Large intestine (tissue), 3 donors: ENCODE results near the gene BTBD7. TPM values are rescaled to one million over a fixed set of nuclear protein-coding genes. Genes with fewer than 3 reads are reported as not detected.

ENCODE experiments used
- DNase-seq, 2 donors: peaks; one replicate each; pipeline versions ENCODE4 v3.0.0 to v3.0.0-alpha.2; 2013
- H3K27ac ChIP-seq: one replicate; pipeline ENCODE4 v1.5.1; 2013; ENCODE audit warnings: low read length
- H3K27me3 ChIP-seq: 2 replicates; pipeline ENCODE4 v1.6.1; 2013; ENCODE audit warnings: low read length; ENCODE audit not compliant: control insufficient read depth, insufficient read depth
- H3K36me3 ChIP-seq: 2 replicates; pipeline ENCODE4 v1.6.1; 2013; ENCODE audit warnings: low read length; ENCODE audit not compliant: control insufficient read depth, insufficient read depth
- H3K4me1 ChIP-seq: one replicate; pipeline ENCODE4 v1.6.1; 2013; ENCODE audit warnings: low read length; ENCODE audit not compliant: control insufficient read depth, insufficient read depth
- H3K4me3 ChIP-seq: one replicate; pipeline ENCODE4 v1.5.1; 2013; ENCODE audit warnings: low read length
- H3K9me3 ChIP-seq: one replicate; pipeline ENCODE4 v1.6.1; 2013; ENCODE audit warnings: mild to moderate bottlenecking, low read depth, low read length, moderate library complexity; ENCODE audit not compliant: control insufficient read depth
- WGBS: methylation state at CpG from one replicate; pipeline ENCODE4 v1.1.5; 2013; ENCODE audit warnings: low lambda C conversion rate; ENCODE audit not compliant: insufficient coverage; 5-methylcytosine and 5-hydroxymethylcytosine counted together
- polyA plus RNA-seq: library from polyadenylated mRNA; unstranded; fragments of 120-200 nt; gene quantifications from one replicate; pipeline ENCODE4 v1.2.1, GENCODE V29; 2013

BTBD7 gene
- polyA plus RNA-seq, 1 donor = 36.2 TPM

- Histone ChIP-seq H3K27ac (peak overlapping the region; percentile 62), H3K4me3 (no peak overlapping the region), H3K9me3 (no peaks in the 10 kb centered on the region), H3K36me3 (no peaks in the 10 kb centered on the region), H3K27me3 (no peaks in the 10 kb centered on the region), H3K4me1 (peaks cover 8% of the 10 kb centered on the region)
- WGBS = no CpG with 5 or more reads among the region's 1 CpG
- peak in 1 of 2 donors; percentile 70 for DNase-seq
These were observed 137.4 kb downstream of the BTBD7 start for GRCh38 chr14:93195316-93195999.

Other genes with a start within 250 kb of the BTBD7 start
- 139 TPM for gene ITPK1, start 217.1 kb downstream of the BTBD7 start, polyA plus RNA-seq
- gene MOAP1, start 148.1 kb downstream of the BTBD7 start, polyA plus RNA-seq = 34.3 TPM
- gene LYSET, start 147.7 kb downstream of the BTBD7 start, polyA plus RNA-seq = 43.5 TPM
- 14.9 TPM for gene GON7, start 126.0 kb downstream of the BTBD7 start, polyA plus RNA-seq
- 19.8 TPM for gene UBR7, start 125.8 kb downstream of the BTBD7 start, polyA plus RNA-seq
- gene COX8C, start 14.1 kb upstream of the BTBD7 start, polyA plus RNA-seq = 0.27 TPM
- gene UNC79, start 97.9 kb upstream of the BTBD7 start, polyA plus RNA-seq = 1.5 TPM